Measurements from ENCODE around the gene GNAL. TPM values are rescaled to one million over a fixed set of nuclear protein-coding genes. Genes with fewer than 3 reads are reported as not detected.

GNAL gene
- total RNA-seq, 1 donor from 2014 or later: 14.7 TPM

GRCh38 chr18:11862468-11863137, 173.5 kb downstream of the GNAL start:
- no peak overlapping the region for H3K4me3 ChIP-seq (ENCODE audit: low read depth, low read length)
- H3K27me3 ChIP-seq (ENCODE audit: control insufficient read depth, insufficient read depth, low read length): no peaks in the 10 kb centered on the region
- DNase-seq (ENCODE audit: low read depth): no peak
- no peaks in the 10 kb centered on the region for H3K36me3 ChIP-seq (ENCODE audit: control insufficient read depth, insufficient read depth, low read length)
- TF ChIP-seq CTCF (IDR thresholded peaks at IDR 0.05; ENCODE audit: insufficient read depth, low read length, poor library complexity, severe bottlenecking): no peak

- H3K4me3 ChIP-seq (ENCODE audit: low read depth, low read length): no peak overlapping the region
- no peak for DNase-seq (ENCODE audit: low read depth)
- no peaks in the 10 kb centered on the region for H3K36me3 ChIP-seq (ENCODE audit: control insufficient read depth, insufficient read depth, low read length)
- H3K27me3 ChIP-seq (ENCODE audit: control insufficient read depth, insufficient read depth, low read length): no peaks in the 10 kb centered on the region
- no peak for TF ChIP-seq CTCF (IDR thresholded peaks at IDR 0.05; ENCODE audit: insufficient read depth, low read length, poor library complexity, severe bottlenecking)
These were observed 175.4 kb downstream of the GNAL start for GRCh38 chr18:11864471-11864870.

GRCh38 chr18:11865071-11865470, 176.0 kb downstream of the GNAL start:
- TF ChIP-seq CTCF (IDR thresholded peaks at IDR 0.05; ENCODE audit: insufficient read depth, low read length, poor library complexity, severe bottlenecking): no peak
- H3K27me3 ChIP-seq (ENCODE audit: control insufficient read depth, insufficient read depth, low read length): no peaks in the 10 kb centered on the region

GRCh38 chr18:11866329-11866728, 177.3 kb downstream of the GNAL start:
- Histone ChIP-seq H3K36me3 (ENCODE audit: control insufficient read depth, insufficient read depth, low read length) (no peaks in the 10 kb centered on the region), H3K4me3 (ENCODE audit: low read depth, low read length) (no peak overlapping the region), H3K27me3 (ENCODE audit: control insufficient read depth, insufficient read depth, low read length) (no peaks in the 10 kb centered on the region)
- no peak for DNase-seq (ENCODE audit: low read depth)
- no peak for TF ChIP-seq CTCF (IDR thresholded peaks at IDR 0.05; ENCODE audit: insufficient read depth, low read length, poor library complexity, severe bottlenecking)

More at GRCh38 chr18:11865071-11865470, 176.0 kb downstream of the GNAL start:
- H3K36me3 ChIP-seq (ENCODE audit: control insufficient read depth, insufficient read depth, low read length): no peaks in the 10 kb centered on the region
- no peak for DNase-seq (ENCODE audit: low read depth)
- H3K4me3 ChIP-seq (ENCODE audit: low read depth, low read length): no peak overlapping the region

- H3K27me3 ChIP-seq (ENCODE audit: control insufficient read depth, insufficient read depth, low read length): no peaks in the 10 kb centered on the region
- no peaks in the 10 kb centered on the region for H3K36me3 ChIP-seq (ENCODE audit: control insufficient read depth, insufficient read depth, low read length)
- no peak for DNase-seq (ENCODE audit: low read depth)
- H3K4me3 ChIP-seq (ENCODE audit: low read depth, low read length): no peak overlapping the region
- no peak for TF ChIP-seq CTCF (IDR thresholded peaks at IDR 0.05; ENCODE audit: insufficient read depth, low read length, poor library complexity, severe bottlenecking)
These were observed 177.7 kb downstream of the GNAL start for GRCh38 chr18:11866764-11867163.

- no peak for DNase-seq (ENCODE audit: low read depth)
- Histone ChIP-seq H3K4me3 (ENCODE audit: low read depth, low read length) (no peak overlapping the region), H3K27me3 (ENCODE audit: control insufficient read depth, insufficient read depth, low read length) (no peaks in the 10 kb centered on the region), H3K36me3 (ENCODE audit: control insufficient read depth, insufficient read depth, low read length) (no peaks in the 10 kb centered on the region)
- no peak for TF ChIP-seq CTCF (IDR thresholded peaks at IDR 0.05; ENCODE audit: insufficient read depth, low read length, poor library complexity, severe bottlenecking)
These were observed 179.2 kb downstream of the GNAL start for GRCh38 chr18:11868230-11868629.

All from kidney epithelial cell (primary cell).